Dendritic cell treated with granulocyte-macrophage colony-stimulating factor and Interleukin-4, amounts not matched to agents 40 ng/mL and 50 ng/mL, for 4 days (primary cell): ENCODE results near the gene PELI2.

Source experiments
- H3K27ac Mint-ChIP-seq: one replicate; pipeline ENCODE4 v1.8.0; 2022; ENCODE audit warnings: mild to moderate bottlenecking, mixed read lengths
- H3K27me3 Mint-ChIP-seq: one replicate; pipeline ENCODE4 v1.8.0; 2022; ENCODE audit warnings: mild to moderate bottlenecking, mixed read lengths
- H3K36me3 Mint-ChIP-seq: one replicate; pipeline ENCODE4 v1.8.0; 2022; ENCODE audit warnings: low read depth, mixed read lengths
- H3K4me1 Mint-ChIP-seq: one replicate; pipeline ENCODE4 v1.8.0; 2022; ENCODE audit warnings: low read depth, mixed read lengths
- H3K4me3 Mint-ChIP-seq: one replicate; pipeline ENCODE4 v1.8.0; 2022; ENCODE audit warnings: mild to moderate bottlenecking, moderate library complexity, mixed read lengths
- H3K9me3 Mint-ChIP-seq: one replicate; pipeline ENCODE4 v1.8.0; 2022; ENCODE audit warnings: mixed read lengths
- intact Hi-C: fragments of 100-400 bp; cut with micrococcal nuclease; formaldehyde crosslinking; loops from one replicate; pipeline ENCODE4 v1.15.0; 2022

Gene PELI2

DNA sequence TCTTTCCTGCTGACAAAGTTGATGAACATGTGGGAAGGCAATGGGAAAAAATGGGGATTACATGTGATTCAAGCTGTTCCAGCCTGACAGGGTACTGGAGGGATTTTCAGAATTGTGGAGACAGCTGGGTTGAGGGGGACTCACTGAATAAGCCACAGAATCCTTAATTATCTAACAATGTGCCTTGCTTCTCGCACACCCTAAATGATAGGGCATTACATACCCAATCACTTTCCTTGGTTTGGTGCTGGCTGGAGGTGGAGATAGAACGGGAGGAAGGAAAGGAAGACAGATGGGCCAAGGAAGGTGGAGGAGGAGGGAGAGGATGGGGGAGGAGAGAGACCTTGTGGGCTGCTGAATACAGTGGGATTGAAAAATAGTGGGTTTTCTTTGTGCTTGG, 20.7 kb downstream of the PELI2 start:
- H3K27me3 Mint-ChIP-seq = no peaks in the 10 kb centered on the region
- intact Hi-C loops = no loop called here
- H3K4me1 Mint-ChIP-seq = peaks cover 54% of the 10 kb centered on the region
- no peaks in the 10 kb centered on the region for H3K9me3 Mint-ChIP-seq
- H3K36me3 Mint-ChIP-seq = no peaks in the 10 kb centered on the region
- no peak overlapping the region for H3K27ac Mint-ChIP-seq
- H3K4me3 Mint-ChIP-seq = no peak overlapping the region

DNA sequence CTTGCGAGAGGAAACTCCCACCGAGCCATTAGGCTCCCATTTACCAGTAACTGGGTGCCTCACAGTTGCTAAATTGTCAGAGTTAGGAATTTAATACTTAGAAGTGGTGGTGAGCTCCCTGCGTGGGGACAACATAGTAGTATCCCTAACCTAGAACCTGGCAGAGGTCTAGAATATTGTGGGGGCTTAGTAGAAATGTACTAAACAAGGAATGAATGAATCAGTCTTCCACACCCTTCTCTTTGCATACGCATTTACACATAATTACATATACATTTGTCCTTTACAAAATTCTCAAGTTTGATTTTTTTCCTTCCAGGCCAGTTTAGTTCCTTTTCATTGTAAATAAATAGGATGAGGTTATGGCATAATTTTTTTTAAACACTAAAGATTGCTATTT, 24.1 kb downstream of the PELI2 start:
- H3K9me3 Mint-ChIP-seq = no peaks in the 10 kb centered on the region
- H3K4me1 Mint-ChIP-seq = peaks cover 59% of the 10 kb centered on the region
- H3K4me3 Mint-ChIP-seq = no peak overlapping the region
- no peaks in the 10 kb centered on the region for H3K27me3 Mint-ChIP-seq
- intact Hi-C loops = no loop called here
- no peak overlapping the region for H3K27ac Mint-ChIP-seq
- H3K36me3 Mint-ChIP-seq = no peaks in the 10 kb centered on the region

DNA sequence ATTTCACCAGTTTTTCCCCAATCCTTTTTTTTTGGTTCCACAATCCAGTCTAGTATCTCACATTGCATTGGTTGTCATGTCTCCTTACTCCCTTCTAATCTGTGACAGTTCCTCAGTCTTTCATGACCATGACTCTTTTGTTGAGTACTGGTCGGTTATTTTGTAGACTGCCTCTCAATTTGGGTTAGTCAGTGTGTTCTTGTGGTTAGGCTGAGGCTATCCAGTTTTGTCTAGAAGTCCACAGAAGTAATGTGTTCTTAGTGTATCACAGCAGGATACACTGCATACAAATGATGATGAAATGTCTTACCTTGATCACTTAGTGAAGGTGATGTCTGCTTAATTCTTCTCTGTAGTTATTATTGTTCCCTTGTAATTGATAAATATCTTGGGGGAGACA, 24.8 kb downstream of the PELI2 start:
- Mint-ChIP-seq H3K4me3 (no peak overlapping the region), H3K27me3 (no peaks in the 10 kb centered on the region), H3K9me3 (no peaks in the 10 kb centered on the region), H3K27ac (no peak overlapping the region), H3K4me1 (peaks cover 59% of the 10 kb centered on the region), H3K36me3 (no peaks in the 10 kb centered on the region)
- intact Hi-C loops = no loop called here

DNA sequence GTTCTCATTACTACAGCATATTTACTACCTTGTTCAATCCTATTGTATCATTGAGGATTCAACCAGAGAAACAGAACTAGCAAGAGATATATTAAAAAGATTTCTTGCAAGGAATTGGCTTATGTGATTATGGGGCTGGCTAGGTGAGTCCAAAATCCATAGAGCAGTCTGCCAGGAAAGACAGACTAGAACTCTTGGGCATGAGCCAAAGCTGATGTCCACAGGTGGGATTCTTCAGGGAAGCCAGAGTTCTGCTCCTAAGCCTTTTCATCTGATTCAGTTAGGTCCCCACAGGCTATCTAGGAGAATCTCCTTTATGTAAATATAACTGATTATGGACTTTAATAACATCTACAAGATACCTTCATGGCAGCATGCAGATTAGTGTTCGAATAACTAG, 26.0 kb downstream of the PELI2 start:
- Mint-ChIP-seq H3K9me3 (no peaks in the 10 kb centered on the region), H3K36me3 (no peaks in the 10 kb centered on the region), H3K4me3 (no peak overlapping the region), H3K4me1 (peaks cover 63% of the 10 kb centered on the region), H3K27me3 (no peaks in the 10 kb centered on the region), H3K27ac (no peak overlapping the region)
- intact Hi-C loops = no loop called here

DNA sequence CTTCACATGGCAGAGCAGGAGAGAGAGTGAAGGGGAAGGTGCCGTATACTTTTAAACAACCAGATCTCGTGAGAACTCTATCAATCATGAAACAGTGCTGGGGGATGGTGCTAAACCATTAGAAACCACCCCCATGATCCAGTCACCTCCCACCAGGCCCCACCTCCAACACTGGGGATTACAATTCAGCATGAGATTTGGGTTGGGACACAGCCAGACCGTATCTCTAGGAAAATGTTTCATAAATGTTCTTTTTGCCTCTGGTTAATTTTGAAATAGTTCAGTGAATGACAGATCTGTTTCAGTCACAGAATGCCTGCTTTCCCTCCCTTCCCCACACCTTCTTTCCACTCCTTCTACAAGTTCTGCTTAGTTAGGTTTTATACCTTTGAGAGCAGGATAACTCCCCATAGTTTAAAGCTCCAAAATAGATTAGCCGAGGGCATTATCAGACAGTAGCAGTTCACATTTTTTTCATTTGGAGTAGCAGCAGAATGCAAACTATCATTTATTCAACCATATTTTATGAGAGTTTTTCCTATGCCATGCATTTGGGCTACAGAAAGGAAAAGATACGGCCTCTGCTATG, 27.1 kb downstream of the PELI2 start:
- peak overlapping the region; percentile 43 for H3K27ac Mint-ChIP-seq
- H3K36me3 Mint-ChIP-seq = no peaks in the 10 kb centered on the region
- H3K9me3 Mint-ChIP-seq = no peaks in the 10 kb centered on the region
- peaks cover 57% of the 10 kb centered on the region for H3K4me1 Mint-ChIP-seq
- no peak overlapping the region for H3K4me3 Mint-ChIP-seq
- intact Hi-C loops = no loop called here
- no peaks in the 10 kb centered on the region for H3K27me3 Mint-ChIP-seq

DNA sequence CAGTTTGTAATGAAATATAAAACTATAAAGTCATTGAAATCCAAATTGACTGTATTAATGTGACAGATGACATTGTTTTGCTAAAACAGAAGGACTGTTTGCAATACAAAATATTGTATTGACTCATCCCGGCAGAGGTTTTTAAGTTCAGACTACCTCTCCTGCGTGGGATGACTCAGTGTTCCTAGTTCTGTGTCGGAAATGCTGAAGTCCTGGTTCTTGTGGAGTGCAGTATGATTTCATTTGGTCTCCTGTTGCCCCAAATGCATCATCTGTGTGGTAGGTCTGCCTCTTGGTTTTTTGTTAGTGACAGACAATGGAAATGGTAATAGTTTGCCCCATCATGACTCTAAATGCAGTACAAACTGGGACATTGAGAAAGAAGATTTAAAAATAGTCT, 27.8 kb downstream of the PELI2 start:
- H3K27me3 Mint-ChIP-seq = no peaks in the 10 kb centered on the region
- H3K4me3 Mint-ChIP-seq = no peak overlapping the region
- no peaks in the 10 kb centered on the region for H3K36me3 Mint-ChIP-seq
- intact Hi-C loops = no loop called here
- H3K27ac Mint-ChIP-seq = no peak overlapping the region
- peaks cover 52% of the 10 kb centered on the region for H3K4me1 Mint-ChIP-seq
- H3K9me3 Mint-ChIP-seq = no peaks in the 10 kb centered on the region

DNA sequence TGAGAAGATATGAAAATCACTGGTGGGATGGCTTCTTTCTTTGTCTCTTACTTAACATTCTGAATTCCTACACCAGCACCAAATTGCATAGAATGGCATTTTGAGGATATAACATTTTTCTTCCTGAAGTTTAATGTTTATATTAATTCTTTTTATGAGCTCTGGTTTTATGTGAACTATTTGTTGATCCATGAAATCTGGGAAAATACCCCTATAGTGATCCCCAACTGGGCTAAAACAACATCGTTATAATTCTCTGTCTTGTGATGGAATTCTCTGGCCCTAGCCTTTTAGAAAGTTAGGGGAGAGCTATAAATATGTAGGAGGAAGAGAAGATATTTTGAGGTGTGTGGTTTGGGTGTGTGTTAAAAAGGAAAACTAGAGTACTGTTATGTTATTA, 29.2 kb downstream of the PELI2 start:
- H3K9me3 Mint-ChIP-seq = no peaks in the 10 kb centered on the region
- intact Hi-C loops = no loop called here
- H3K4me3 Mint-ChIP-seq = no peak overlapping the region
- H3K27ac Mint-ChIP-seq = peak overlapping the region; percentile 47
- H3K27me3 Mint-ChIP-seq = no peaks in the 10 kb centered on the region
- no peaks in the 10 kb centered on the region for H3K36me3 Mint-ChIP-seq
- H3K4me1 Mint-ChIP-seq = peaks cover 52% of the 10 kb centered on the region

DNA sequence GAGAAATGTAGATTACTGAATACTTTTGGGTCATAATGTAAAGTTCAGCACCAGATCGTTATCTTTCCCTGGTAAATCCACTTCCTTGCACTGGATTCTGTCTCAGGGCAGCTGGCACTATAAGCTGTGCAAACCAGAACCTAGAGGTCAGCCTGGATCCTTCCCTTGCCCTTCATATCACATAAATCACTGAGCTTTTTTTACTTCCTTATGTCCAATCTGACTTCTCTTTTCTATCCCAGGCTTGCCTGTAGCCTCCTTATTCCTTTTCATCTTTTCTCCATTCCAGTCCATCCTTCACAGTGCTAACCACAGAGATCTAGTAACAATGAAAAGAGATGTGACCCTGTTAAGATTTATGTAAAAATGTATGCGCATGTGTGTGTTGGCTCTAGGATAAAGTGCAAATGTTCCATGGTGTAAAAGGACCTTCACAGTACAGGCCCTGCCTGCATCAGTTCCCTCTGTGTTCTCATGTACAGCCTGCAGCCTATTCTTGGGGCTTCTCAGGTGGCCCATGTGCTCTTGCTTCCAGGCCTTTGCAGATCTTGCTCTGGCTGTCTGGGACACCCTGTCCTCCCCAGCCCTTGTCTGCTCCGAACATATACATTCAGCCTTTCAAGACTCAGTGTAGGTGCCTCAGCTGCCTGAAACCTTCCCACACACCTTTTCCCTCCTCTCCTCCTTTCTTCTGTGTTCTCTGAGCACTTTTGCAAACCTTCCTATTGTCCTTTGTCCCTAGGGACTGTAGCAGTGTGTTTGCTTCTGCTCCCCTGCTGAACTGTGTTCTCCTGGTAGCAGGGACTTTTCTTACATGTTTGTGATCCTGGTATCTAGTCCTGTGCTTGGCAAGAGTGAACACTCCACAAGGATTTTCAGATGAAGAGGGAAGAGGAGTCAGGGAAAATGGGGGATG, 30.0 kb downstream of the PELI2 start:
- Mint-ChIP-seq H3K9me3 (no peaks in the 10 kb centered on the region), H3K27ac (peak overlapping the region; percentile 47)

DNA sequence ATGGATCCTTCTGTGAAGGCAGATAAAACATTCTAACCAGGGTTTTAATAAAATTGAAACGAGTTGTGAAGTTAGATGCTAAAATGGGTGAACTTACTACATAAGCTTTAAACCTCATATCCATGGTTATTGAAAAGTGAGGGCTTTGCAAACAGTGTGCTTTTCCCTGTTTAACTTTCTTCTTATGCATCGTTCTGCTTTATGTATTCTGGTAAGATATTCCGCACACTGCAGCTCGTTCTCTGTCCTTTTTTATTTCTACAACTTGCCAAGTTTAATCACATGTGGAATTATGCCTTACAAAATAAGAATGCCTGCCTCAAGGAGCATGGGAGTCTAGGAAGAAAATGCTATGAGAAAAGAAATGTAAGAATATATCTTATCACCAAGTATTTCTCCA, 30.9 kb downstream of the PELI2 start:
- Mint-ChIP-seq H3K4me1 (peaks cover 47% of the 10 kb centered on the region), H3K9me3 (peaks cover 2% of the 10 kb centered on the region), H3K27me3 (no peaks in the 10 kb centered on the region), H3K27ac (peak overlapping the region; percentile 47), H3K4me3 (no peak overlapping the region), H3K36me3 (no peaks in the 10 kb centered on the region)
- intact Hi-C loops = no loop called here

More for the DNA sequence above, 30.0 kb downstream of the PELI2 start:
- H3K36me3 Mint-ChIP-seq = no peaks in the 10 kb centered on the region
- no peaks in the 10 kb centered on the region for H3K27me3 Mint-ChIP-seq
- H3K4me1 Mint-ChIP-seq = peaks cover 47% of the 10 kb centered on the region
- H3K4me3 Mint-ChIP-seq = no peak overlapping the region
- intact Hi-C loops = no loop called here

DNA sequence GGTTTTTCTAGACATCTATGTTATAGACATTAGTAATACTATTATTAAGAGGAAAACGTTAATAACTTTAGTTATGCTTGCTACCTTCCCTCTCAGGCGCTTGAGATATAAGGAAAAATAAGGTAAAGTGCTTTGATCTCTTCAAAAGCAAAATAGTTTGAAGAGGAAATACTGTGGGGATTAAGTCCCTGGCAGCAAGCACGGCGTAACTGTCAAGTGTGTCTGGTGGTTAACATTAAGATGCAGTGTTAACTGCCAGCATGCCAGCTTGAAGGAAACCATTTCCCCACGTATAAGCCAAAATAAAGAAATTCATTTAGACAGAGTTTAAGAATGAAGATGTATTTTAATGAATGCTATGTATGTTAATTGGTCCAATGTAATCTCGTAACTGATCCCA, 31.8 kb downstream of the PELI2 start:
- H3K9me3 Mint-ChIP-seq = peaks cover 8% of the 10 kb centered on the region
- no peaks in the 10 kb centered on the region for H3K36me3 Mint-ChIP-seq
- no peak overlapping the region for H3K27ac Mint-ChIP-seq
- peaks cover 44% of the 10 kb centered on the region for H3K4me1 Mint-ChIP-seq
- intact Hi-C loops = no loop called here
- H3K4me3 Mint-ChIP-seq = no peak overlapping the region
- no peaks in the 10 kb centered on the region for H3K27me3 Mint-ChIP-seq

DNA sequence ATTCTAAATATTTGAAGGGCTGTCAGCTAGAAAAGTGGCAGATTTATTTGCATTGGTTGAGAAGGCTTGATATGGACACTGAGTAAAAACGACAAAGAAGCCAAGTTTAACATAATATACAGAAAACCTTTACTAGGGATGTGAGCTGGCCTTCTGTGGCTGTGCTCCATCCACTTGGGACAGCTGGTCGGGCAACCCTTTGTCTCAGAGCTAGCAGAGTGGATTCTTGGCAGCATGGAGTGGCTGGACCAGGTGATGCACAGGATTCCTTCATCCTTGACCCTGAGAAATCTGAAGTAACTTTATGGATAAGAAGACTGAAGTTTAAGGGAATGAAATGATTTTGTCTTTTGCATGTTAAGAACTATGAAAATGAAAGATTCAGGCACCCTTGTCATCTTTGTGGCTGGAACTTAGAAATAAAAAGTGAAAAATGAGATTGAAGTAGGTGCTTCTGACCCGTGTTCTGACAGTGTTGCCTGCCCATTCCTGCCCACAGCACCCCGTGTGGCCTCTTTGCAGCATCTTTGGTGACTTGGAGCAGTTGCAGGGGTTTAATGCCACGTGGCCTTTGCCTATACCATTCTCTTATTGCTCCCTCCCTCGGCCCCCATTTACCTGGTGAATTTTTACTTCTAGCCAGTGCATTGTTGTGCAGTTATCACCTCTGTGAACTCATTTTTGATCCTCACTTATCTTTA, 32.6 kb downstream of the PELI2 start:
- Mint-ChIP-seq H3K9me3 (peaks cover 8% of the 10 kb centered on the region), H3K4me3 (no peak overlapping the region), H3K27me3 (no peaks in the 10 kb centered on the region), H3K36me3 (no peaks in the 10 kb centered on the region), H3K4me1 (peaks cover 37% of the 10 kb centered on the region), H3K27ac (no peak overlapping the region)
- intact Hi-C loops = no loop called here

DNA sequence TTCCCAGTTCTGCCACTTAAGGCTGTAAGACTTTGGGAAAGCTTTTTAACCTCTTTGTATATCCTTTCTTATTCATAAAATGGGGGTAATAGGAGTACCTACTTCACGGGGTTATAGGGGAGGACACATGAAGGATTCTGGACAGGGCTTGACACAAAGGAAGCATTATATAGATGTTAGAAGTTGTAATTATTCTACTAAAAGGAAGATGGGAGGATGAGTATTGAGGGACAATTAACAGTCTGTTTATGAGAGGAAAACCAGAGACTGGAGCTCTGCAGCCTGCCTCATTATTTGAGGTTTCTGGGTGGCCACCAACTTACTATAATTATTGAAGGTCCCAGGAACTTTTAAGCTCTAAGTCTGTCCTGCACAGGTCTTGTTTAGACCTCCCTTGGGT, 34.0 kb downstream of the PELI2 start:
- H3K36me3 Mint-ChIP-seq = no peaks in the 10 kb centered on the region
- no peak overlapping the region for H3K4me3 Mint-ChIP-seq
- H3K27ac Mint-ChIP-seq = no peak overlapping the region
- peaks cover 23% of the 10 kb centered on the region for H3K4me1 Mint-ChIP-seq
- H3K9me3 Mint-ChIP-seq = peaks cover 8% of the 10 kb centered on the region
- no peaks in the 10 kb centered on the region for H3K27me3 Mint-ChIP-seq
- intact Hi-C loops = no loop called here

DNA sequence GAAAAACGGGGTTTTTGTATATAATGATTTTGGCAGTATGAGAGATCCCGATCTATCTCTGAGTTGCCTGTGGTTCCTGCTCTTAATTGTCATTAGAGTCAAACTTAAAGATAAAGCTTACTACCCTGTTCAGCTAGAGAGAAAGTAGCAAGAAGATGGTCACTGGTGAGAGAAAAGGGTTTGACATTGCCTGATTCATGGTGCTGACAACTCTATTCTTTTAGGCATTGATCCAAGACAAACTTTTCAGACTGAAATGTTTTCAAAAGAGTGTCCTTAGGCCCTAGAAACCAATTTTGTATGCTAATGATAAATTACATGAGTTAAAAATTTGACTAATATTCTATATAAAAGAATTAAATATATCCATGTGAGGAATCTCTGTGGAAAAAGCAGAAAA, 35.1 kb downstream of the PELI2 start:
- H3K4me1 Mint-ChIP-seq = peaks cover 13% of the 10 kb centered on the region
- intact Hi-C loops = no loop called here
- no peak overlapping the region for H3K4me3 Mint-ChIP-seq
- H3K27me3 Mint-ChIP-seq = no peaks in the 10 kb centered on the region
- H3K27ac Mint-ChIP-seq = no peak overlapping the region
- H3K36me3 Mint-ChIP-seq = no peaks in the 10 kb centered on the region
- H3K9me3 Mint-ChIP-seq = peaks cover 8% of the 10 kb centered on the region

DNA sequence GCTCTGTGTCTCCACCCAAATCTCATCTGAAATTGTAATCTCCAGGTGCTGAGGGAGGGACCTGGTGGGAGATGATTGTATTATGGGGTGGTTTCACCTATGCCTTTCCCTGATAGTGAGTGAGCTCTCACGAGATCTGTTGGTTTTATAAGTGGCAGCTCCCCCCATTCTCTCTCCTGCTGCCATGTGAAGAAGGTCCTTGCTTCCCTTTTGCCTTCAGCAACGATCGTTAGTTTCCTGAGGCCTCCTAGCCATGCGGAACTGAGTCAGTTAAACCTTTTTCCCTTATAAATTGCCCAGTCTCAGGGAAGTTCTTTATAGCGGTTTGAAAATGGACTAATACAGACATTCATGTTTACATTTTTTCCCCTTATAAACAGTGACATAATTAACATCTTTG, 36.1 kb downstream of the PELI2 start:
- peaks cover 8% of the 10 kb centered on the region for H3K9me3 Mint-ChIP-seq
- no peaks in the 10 kb centered on the region for H3K36me3 Mint-ChIP-seq
- H3K4me3 Mint-ChIP-seq = no peak overlapping the region
- no peak overlapping the region for H3K27ac Mint-ChIP-seq
- peaks cover 2% of the 10 kb centered on the region for H3K4me1 Mint-ChIP-seq
- no peaks in the 10 kb centered on the region for H3K27me3 Mint-ChIP-seq
- intact Hi-C loops = no loop called here
